ENCODE results near the gene CFP.
"Not testable (repeated sequence)": the region's sequence is repeated elsewhere in the genome, so short reads cannot be mapped to it uniquely, and the experiment has no call there.

CFP gene

DNA sequence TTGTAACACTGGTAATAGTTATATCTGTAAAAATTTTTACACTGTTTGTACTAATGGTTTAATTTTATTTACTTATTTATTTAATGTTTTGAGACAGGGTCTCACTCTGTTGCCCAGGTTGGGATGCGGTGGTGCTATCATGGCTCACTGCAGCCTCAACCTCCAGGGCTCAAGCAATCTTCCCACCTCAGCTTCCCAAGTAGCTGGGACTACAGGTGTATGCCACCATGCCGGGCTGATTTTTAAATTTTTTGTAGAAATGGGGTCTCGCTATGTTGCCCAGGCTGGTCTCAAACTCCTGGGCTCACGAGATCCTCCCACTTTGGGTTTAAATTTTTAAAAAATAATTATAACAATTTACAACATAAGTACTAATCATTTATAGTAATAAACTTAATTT is 26.6 kb downstream of the CFP start:
- not testable (repeated sequence) for DNase-seq

GRCh38 chrX:47597222-47597621 is 32.5 kb downstream of the CFP start:
- no peak for DNase-seq

DNA sequence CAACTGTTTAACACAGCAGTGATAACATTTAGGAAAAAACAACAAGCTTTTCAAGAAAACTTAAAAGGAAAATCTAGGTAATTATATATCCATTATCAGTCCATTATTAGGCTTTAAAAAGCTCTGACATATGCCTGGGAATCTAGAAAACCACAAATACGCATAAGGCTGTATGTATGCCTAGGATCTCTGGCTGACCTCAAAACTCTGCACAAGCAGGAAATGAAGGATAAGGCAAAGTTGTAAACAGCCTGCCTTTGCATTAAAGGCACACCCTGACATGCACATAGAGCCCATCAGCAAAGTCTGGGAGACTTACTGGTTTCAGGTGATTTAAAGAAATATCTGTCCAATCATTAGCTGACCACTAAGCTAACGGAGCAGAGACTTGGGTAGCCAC is 33.5 kb downstream of the CFP start:
- no peak for DNase-seq

- DNase-seq: peak in 1 of 5 experiments; percentile 20
Observed at GRCh38 chrX:47595716-47596251, 33.9 kb downstream of the CFP start.

DNA sequence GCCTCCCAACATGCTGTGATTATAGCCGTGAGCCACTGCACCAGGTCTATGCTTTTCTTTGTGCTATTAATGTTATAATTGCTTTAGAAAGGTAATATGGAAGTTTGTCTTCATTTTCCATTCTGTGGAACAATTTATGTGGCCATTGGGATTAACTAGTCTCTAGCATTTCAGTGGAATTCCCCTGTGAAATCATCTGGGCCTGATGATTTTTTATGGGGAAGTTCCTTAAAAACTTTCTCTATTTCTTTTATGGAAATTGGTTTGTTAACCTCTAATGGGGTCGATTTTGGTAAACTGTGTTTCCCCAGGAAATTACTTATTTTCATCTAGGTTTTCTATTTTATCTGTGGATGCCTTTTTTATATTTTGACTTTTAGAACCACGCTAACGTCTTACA is 36.2 kb downstream of the CFP start:
- no peak for DNase-seq

- DNase-seq: no peak
Observed at GRCh38 chrX:47590984-47591383, 38.7 kb downstream of the CFP start.

DNA sequence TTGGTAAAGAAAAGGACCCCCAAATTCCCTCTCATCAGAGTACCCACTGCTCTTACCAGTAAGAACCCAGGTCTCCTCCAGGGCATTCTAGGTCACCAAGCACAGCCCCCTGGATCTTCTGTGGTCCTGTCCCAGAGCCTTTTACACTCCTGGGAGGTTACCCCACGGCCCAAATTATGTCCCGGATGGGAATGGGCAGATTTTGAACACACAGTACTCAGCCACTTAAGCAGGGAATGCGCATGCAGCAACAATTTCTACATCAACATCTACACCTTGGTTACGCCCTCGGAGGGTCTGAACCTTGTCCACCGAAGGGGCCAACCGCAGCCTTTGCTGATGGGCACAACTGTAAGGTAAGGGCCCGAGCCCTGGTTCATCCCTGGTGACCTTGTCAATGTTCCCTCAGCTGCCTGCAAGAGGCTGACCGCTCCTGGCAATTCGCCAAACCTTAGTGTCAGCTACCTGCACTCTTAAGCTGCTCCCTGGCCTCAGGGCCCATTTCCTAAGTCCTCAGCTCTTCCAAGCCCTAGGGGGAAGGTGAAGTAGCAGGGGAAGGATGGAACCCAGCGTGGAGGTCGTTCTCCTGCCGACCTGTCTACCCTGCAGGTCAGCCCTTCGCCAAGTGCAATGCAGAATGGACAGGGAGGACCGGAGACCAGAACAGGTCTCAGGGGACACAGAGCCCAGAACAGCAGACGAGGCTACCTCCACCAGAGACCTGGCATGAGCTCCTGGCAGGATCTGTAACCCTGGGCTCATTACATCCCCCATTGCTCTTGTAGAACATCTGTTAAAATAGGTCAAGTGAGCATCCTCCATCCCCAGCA is 41.6 kb downstream of the CFP start:
- DNase-seq: no peak

DNA sequence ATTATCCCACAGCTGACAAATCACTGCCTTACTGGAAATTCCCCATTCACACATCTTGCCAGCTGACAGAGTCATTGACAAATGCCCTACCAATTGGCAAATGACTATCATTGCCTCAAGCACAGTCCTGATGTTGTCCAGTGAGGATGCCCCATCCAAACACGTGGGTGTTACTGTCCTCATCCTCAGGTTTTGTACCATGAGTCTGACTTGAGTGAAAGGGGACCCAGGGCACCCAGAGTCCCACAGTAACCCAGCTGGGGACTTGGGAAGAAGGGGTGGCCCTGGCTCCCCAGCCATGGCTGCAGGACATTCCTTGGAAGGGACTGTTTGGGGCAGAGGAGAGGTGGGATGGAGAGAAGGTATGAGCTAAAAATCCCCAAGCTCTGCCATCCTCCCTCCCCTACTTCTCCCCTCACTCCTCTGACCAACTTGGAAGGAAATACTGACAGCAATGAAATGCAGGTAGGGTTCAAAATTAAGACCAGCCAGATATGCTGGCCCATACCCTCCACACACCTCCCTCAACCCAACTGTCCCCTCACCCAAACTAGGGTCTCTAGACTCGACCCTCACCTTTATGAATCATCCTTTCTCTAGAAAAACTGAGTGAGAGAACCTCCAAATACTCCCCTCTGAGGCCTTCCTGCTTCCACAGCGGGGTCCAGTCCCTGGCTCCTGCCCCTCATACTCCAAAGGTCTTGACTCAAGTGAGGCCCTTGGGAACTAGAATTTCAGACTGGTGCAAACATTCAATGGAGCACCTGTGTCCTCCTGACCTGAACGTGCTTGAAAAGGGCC is 42.4 kb downstream of the CFP start:
- DNase-seq: no peak

GRCh38 chrX:47586043-47586787 is 43.5 kb downstream of the CFP start:
- DNase-seq: no peak

GRCh38 chrX:47585273-47585672 is 44.5 kb downstream of the CFP start:
- DNase-seq: no peak

DNA sequence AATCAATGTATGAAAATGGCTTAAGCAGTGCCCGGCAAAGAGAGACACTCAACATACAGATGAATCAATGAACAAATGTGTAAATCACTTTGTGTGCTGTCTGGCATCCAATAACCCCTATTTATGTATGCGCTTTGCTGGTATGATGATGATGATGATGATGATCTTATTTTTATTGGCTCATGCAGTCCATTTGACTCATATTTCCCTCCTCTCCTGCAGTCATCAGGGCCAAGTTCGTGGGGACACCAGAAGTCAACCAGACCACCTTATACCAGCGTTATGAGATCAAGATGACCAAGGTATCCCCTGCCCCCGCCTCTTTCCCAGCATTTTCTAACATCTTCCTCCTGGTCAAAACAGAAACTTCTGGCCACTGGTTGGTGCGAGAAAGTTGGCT is 45.0 kb downstream of the CFP start:
- no peak for DNase-seq

DNA sequence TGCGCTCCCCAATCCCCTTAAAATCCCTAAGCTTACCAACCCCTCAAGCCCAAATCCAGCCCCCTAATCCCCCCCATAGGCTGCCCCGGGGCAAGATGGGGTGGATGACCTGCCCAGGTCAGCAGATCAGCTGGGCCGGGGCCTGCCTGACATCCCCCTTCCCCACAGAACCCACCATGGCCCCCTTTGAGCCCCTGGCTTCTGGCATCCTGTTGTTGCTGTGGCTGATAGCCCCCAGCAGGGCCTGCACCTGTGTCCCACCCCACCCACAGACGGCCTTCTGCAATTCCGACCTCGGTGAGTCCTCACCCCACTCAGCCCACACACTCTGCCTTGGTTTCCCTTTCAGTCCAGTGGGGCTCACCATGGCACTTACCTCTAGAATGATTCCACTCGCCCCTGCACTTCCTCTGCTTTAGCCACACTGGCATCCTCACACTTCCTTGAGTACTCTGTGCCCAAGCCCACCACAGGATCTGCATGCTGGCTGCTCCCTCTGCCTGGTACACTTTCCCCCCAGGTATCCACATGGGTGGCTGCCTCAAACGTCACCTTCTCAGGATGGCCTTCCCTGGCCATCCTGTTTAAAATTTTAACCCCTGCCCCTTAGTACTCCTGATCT is 46.4 kb downstream of the CFP start:
- no peak for DNase-seq

- DNase-seq: peak; percentile 29 to 90 (median 67)
Observed at GRCh38 chrX:47581731-47582647, 47.7 kb downstream of the CFP start, which contains the start of gene TIMP1. Gene TIMP1, plus strand, starts transcription at chrX:47582436. Its CDS starts 980 bp downstream, at chrX:47583416.

DNA sequence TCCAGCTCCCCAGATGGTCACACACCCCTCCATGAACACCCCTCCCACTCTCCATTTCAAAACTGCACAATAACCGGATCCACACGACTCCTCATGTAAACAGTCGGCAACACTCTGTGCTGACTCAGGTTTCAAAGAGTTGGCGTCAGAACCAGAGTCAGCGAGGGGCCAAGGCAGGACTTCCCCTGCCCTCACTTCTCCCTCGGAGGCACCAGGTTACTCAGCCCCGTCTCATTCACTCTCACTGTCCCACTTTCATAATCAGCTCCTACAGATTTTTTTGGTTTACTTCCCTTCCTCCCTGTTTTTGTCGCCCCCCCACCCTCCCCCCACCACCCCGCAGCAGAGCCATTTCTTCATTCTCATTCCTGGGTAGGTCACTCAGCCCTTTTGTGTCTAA is 50.2 kb downstream of the CFP start:
- DNase-seq: peak in 2 of 5 experiments; percentile 17 to 46

- DNase-seq: no peak
Observed at GRCh38 chrX:47578692-47579091, 51.0 kb downstream of the CFP start.

DNA sequence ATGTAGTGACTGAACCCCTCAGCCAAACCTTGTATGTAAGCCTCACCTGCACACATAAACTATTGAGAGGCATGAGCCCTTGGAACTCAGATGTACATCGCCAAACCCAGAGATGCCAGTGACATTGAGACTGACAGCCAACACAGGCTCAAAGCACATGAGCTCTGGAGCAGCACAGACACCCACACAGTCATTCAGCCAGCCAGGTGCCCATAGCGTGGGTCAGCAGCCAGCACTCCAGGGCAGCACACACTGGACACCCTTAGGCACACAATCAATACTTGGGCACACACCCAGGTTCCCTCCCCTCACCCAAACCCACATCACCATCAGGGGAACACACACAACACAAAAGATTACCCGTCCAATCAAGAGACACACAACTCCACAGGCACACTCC is 51.8 kb downstream of the CFP start:
- DNase-seq: no peak

GRCh38 chrX:47577424-47577823 is 52.3 kb downstream of the CFP start:
- no peak for DNase-seq

DNA sequence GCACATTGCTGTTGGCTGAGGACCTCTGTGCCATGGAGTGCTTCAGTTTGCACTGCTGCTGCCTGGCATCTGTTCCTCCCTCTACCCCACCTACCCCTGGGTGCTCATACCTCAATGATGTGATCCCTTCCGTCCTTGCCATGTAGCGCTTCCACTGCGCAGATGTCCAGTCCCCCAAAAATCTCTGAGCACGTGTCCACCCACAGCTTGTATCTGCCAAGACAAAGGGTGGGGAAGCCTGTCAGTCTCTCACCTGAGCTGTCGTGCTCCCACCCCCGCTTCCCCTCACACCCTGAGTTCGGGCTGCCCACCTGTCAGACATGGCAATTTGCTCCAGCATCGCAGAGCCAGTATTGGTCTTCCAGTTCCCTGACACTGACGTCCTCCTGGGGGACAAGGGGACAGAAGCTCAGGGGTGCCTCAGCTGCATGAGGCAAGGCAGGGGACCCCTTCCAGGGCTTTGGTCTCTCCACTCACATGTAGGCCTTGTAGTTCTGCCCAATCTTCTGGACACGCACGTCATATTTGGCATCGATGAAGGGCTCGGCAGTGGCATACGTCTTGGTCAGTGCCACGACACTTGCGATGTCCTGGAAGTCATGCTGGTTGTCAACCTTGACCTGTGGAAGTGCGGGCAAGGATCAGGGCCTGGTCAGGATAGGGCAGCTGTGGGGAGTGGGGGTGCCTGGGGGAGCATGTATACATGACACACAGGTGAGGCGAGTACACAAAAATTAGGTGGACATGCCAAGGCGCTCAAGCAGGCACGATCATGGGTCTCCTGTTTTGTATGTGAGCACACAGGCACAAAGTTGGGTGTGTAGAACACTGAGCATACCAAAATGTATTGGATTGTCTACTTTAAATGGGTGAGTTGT is 53.5 kb downstream of the CFP start:
- DNase-seq: no peak

- no peak for DNase-seq
Observed at GRCh38 chrX:47574547-47575301, 55.0 kb downstream of the CFP start.
